ENCODE measurements around the gene ATP6V0E2.

DNA sequence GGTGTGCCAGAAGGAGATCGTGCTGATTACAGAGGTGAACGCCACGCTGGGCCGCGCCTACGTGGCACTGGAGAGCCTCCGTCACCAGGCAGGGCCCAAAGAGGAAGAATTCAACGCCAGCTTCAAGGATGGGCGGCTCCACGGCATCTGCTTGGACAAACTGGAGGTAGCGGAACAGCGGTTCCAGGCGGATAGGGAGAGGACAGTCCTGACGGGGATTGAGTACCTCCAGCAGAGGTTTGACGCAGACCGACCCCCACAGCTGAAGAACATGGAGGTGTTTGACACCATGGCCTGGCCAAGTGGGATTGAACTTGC is 12.1 kb upstream of the ATP6V0E2 start:
- TF ChIP-seq, protein P1, sequence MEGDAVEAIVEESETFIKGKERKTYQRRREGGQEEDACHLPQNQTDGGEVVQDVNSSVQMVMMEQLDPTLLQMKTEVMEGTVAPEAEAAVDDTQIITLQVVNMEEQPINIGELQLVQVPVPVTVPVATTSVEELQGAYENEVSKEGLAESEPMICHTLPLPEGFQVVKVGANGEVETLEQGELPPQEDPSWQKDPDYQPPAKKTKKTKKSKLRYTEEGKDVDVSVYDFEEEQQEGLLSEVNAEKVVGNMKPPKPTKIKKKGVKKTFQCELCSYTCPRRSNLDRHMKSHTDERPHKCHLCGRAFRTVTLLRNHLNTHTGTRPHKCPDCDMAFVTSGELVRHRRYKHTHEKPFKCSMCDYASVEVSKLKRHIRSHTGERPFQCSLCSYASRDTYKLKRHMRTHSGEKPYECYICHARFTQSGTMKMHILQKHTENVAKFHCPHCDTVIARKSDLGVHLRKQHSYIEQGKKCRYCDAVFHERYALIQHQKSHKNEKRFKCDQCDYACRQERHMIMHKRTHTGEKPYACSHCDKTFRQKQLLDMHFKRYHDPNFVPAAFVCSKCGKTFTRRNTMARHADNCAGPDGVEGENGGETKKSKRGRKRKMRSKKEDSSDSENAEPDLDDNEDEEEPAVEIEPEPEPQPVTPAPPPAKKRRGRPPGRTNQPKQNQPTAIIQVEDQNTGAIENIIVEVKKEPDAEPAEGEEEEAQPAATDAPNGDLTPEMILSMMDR (IDR thresholded peaks at IDR 0.05), result no peak
- no peak for TF ChIP-seq POLR2AphosphoS5 (IDR thresholded peaks at IDR 0.05)
- no peak for TF ChIP-seq EP300 (IDR thresholded peaks at IDR 0.05)
- no peak for TF ChIP-seq POLR2A (IDR thresholded peaks at IDR 0.05)

Measured in gastroesophageal sphincter (tissue), 3 donors.